ENCODE data around the gene EIF2B4. TPM values are rescaled to one million over a fixed set of nuclear protein-coding genes. Genes with fewer than 3 reads are reported as not detected.
"Not testable (repeated sequence)": the region's sequence is repeated elsewhere in the genome, so short reads cannot be mapped to it uniquely, and the experiment has no call there.

Gene EIF2B4
- total RNA-seq, 4 donors from 2014 or later, result 12.0 to 36.7 (median 27.5) TPM

DNA sequence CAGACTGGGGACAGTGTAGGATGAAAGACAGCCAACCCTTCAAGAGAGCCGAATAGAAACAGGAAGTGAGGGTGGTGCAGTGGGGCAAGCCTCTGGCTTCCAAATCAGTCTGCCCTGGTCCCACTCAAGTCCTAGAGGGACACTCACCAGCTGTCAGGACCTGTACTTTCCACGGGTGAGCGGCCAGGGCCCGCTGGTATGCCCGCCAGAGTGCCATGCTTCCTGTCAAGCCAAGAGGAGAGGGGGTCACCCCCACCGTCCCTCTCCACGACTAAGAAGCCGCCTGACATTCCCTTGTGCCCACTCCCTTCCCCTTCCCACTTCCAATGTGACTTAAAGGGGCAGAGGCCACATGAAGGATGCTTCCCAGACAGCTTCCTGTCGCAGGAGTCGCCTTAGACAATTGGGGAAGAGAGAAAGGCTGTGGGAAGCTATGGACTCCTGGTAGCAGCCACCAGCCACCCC, 47.8 kb downstream of the EIF2B4 start:
- H3K9me3 ChIP-seq, result no peaks in the 10 kb centered on the region
- WGBS, 2 donors (ENCODE audit: low coverage in 1 of 2), result 4% methylated on average over 10 of the region's 10 CpGs; no CpG with 5 or more reads in 1 of the 2 donors
- no peaks in the 10 kb centered on the region for H3K27me3 ChIP-seq
- in situ Hi-C loops (cut with MboI; ENCODE audit: low pct_ligation_motif_present in 1 of 4, low pct_unique_long_range_greater_than_20kb in 1 of 4, low sequenced_read_pairs in 3 of 4), result no loop called here
- H3K36me3 ChIP-seq, result peaks cover 0 to 11% (median 2%) of the 10 kb centered on the region in 4 donors
- H3K27ac ChIP-seq, result peak overlapping the region; percentile 90 to 94 (median 92)
- TF ChIP-seq EP300 (IDR thresholded peaks at IDR 0.05; ENCODE audit: low read depth) (no peak), POLR2A (IDR thresholded peaks at IDR 0.05) (no peak)
- TF ChIP-seq, protein P1, sequence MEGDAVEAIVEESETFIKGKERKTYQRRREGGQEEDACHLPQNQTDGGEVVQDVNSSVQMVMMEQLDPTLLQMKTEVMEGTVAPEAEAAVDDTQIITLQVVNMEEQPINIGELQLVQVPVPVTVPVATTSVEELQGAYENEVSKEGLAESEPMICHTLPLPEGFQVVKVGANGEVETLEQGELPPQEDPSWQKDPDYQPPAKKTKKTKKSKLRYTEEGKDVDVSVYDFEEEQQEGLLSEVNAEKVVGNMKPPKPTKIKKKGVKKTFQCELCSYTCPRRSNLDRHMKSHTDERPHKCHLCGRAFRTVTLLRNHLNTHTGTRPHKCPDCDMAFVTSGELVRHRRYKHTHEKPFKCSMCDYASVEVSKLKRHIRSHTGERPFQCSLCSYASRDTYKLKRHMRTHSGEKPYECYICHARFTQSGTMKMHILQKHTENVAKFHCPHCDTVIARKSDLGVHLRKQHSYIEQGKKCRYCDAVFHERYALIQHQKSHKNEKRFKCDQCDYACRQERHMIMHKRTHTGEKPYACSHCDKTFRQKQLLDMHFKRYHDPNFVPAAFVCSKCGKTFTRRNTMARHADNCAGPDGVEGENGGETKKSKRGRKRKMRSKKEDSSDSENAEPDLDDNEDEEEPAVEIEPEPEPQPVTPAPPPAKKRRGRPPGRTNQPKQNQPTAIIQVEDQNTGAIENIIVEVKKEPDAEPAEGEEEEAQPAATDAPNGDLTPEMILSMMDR (IDR thresholded peaks at IDR 0.05), result no peak
- peak overlapping the region; percentile 71 to 76 (median 73) for H3K4me3 ChIP-seq
- H3K4me1 ChIP-seq, result peaks cover 7 to 22% (median 18%) of the 10 kb centered on the region in 4 donors
- intact Hi-C loops (cut with DNase I; ENCODE audit: low total_unique reads), result no loop called here
- DNase-seq, result peak; percentile 18

DNA sequence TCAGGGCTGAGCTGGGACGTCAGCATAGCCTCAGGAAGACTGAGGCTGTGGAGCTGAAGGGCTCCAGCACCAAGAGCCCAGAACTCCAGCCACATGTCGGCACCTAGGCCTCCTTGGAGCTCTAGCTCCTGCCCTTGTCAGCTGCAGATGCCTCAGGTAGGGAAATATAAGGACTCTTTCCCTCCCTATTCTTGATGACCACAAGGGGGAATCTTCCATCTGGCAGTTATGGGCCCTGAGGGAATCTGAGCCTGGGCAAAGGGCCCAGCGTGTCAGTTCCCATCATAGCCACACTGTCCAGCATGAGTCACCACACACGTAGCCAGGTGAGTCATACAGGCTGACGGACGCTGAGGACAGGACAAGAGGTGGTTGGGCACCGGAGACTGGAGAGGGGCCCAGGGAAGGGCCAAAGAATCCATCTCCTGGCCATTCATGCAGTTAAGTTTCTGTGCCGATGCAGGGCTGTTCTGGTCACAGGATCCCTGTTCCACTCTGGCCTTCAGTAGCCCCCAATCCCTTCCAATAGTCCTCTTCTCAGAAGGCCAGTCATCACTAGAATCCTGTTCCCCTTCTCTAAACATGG, 49.1 kb downstream of the EIF2B4 start:
- in situ Hi-C loops (cut with MboI; ENCODE audit: low pct_ligation_motif_present in 1 of 4, low pct_unique_long_range_greater_than_20kb in 1 of 4, low sequenced_read_pairs in 3 of 4) (no loop called here), intact Hi-C loops (cut with DNase I; ENCODE audit: low total_unique reads) (no loop called here)
- H3K9me3 ChIP-seq, result no peaks in the 10 kb centered on the region
- no peak overlapping the region for H3K4me3 ChIP-seq
- H3K36me3 ChIP-seq, result peaks cover 0 to 2% (median 0%) of the 10 kb centered on the region in 4 donors
- H3K27me3 ChIP-seq, result no peaks in the 10 kb centered on the region
- no peak overlapping the region for H3K27ac ChIP-seq
- peaks cover 7 to 22% (median 18%) of the 10 kb centered on the region in 4 donors for H3K4me1 ChIP-seq
- peak; percentile 57 for DNase-seq
- TF ChIP-seq EP300 (IDR thresholded peaks at IDR 0.05; ENCODE audit: low read depth) (no peak), POLR2AphosphoS5 (IDR thresholded peaks at IDR 0.05) (peak in 2 of 3 donors; percentile 30 to 51), POLR2A (IDR thresholded peaks at IDR 0.05) (no peak)
- TF ChIP-seq, protein P1 (IDR thresholded peaks at IDR 0.05), result peak; percentile 12 to 49 (median 28)
- WGBS, 2 donors (ENCODE audit: low coverage in 1 of 2), result 59 to 80% methylated on average over 2 to 8 of the region's 8 CpGs

DNA sequence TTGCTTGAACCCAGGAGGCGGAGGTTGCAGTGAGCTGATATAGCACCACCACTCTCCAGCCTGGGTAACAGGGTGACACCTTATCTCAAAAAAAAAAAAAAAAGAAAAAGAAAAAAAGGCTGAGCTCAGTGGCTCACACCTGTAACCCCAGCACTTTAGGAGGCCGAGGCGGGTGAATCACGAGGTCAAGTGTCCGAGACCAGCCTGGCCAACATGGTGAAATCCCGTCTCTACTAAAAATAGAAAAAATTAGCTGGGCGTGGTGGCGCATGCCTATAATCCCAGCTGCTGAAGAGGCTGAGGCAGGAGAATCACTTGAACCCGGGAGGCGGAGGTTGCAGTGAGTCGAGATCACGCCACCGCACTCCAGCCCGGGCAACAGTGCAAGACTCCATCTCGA, 50.3 kb downstream of the EIF2B4 start:
- H3K36me3 ChIP-seq; H3K27ac ChIP-seq; DNase-seq; H3K4me3 ChIP-seq; H3K27me3 ChIP-seq; in situ Hi-C loops (cut with MboI; ENCODE audit: low pct_ligation_motif_present in 1 of 4, low pct_unique_long_range_greater_than_20kb in 1 of 4, low sequenced_read_pairs in 3 of 4); intact Hi-C loops (cut with DNase I; ENCODE audit: low total_unique reads); H3K9me3 ChIP-seq: not testable (repeated sequence)
- WGBS, 2 donors (ENCODE audit: low coverage in 1 of 2), result 93 to 97% methylated on average over 6 to 15 of the region's 15 CpGs
- peaks cover 7 to 22% (median 18%) of the 10 kb centered on the region in 4 donors for H3K4me1 ChIP-seq

DNA sequence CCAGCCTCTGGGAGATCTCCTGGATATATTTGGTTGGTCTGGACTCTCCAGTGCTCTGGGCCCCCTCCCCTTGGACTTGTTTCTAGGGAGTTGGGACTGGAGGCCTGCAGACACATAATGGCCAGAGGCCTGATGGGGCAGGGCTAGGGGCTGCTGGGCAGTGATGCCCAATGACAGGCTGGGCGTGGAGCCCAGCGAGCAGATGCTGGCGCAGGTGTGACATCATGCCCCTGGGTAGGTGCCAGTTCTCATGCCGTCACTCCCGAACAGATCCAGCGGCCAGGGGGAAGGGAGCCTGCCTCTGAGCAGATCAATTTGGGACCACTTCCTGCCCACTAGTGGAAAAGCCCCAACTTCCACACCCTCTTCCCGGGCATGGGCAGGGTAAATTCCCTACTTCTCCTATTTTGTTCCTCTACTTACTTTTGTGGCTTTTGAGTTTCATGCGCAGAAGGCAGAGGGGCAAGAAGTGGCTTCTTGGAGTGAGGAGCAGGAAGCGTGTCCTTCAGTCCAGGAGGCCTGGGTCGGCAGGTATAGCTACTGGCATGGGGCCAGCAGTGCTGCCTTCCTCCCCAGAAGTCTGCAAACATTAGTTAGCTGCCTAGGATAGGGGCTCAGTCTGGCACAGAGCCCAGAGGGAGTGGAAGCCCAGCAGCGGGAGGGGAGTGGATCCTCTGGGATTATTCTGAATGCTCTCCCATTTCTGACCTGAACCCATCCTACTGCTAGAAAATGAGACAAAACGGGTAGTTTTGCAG, 53.3 kb downstream of the EIF2B4 start:
- no peak for DNase-seq
- peaks cover under 1 to 7% (median 3%) of the 10 kb centered on the region in 4 donors for H3K4me1 ChIP-seq
- H3K27ac ChIP-seq, result no peak overlapping the region
- 59 to 100% methylated on average over 1 to 11 of the region's 12 CpGs for WGBS, 2 donors (ENCODE audit: low coverage in 1 of 2)
- no peaks in the 10 kb centered on the region for H3K9me3 ChIP-seq
- intact Hi-C loops (cut with DNase I; ENCODE audit: low total_unique reads) (no loop called here), in situ Hi-C loops (cut with MboI; ENCODE audit: low pct_ligation_motif_present in 1 of 4, low pct_unique_long_range_greater_than_20kb in 1 of 4, low sequenced_read_pairs in 3 of 4) (no loop called here)
- H3K36me3 ChIP-seq, result no peaks in the 10 kb centered on the region
- H3K4me3 ChIP-seq, result no peak overlapping the region
- TF ChIP-seq, protein P1 (IDR thresholded peaks at IDR 0.05), result no peak
- TF ChIP-seq POLR2A (IDR thresholded peaks at IDR 0.05), result no peak
- no peak for TF ChIP-seq POLR2AphosphoS5 (IDR thresholded peaks at IDR 0.05)
- no peak for TF ChIP-seq EP300 (IDR thresholded peaks at IDR 0.05; ENCODE audit: low read depth)
- no peaks in the 10 kb centered on the region for H3K27me3 ChIP-seq

All from transverse colon (tissue), 4 donors.